ENCODE results near the gene PTPRE.

DNA sequence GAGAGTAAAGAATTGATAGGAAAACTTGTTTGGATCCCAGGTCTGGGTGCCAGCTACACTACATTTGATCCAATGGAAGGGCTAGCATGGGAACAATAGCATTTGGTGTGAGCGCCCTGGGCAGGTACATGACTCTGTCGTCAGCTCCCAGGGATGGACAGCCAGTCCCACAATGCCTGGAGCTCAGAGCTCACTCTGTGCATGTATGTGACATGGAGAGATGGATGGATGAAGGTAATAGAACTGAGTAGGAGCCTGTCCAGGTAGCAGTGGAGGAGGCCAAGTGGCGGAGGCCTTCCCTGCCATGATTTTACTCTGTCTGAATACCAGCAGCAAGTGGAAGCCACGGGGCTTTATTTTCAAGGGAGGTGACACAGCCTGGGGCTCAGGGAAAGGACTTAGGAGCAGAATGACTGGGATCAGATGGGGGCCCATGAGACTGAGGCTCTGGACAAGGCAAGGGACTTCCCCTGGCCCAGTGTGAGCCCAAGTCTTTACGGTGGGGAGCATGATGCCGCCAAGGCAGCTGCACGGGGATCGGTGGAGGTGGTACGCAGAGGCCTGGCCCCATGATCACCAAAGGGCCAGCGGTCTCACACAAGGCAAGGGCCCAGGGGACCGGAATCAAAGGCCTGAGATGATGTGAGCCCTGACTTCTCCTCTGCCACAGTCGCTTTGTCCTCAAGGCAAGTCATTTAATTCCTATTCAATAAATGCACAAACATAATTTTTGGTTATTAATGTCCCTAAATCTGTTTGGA, 5.9 kb downstream of the PTPRE start:
- TF ChIP-seq, protein P1, sequence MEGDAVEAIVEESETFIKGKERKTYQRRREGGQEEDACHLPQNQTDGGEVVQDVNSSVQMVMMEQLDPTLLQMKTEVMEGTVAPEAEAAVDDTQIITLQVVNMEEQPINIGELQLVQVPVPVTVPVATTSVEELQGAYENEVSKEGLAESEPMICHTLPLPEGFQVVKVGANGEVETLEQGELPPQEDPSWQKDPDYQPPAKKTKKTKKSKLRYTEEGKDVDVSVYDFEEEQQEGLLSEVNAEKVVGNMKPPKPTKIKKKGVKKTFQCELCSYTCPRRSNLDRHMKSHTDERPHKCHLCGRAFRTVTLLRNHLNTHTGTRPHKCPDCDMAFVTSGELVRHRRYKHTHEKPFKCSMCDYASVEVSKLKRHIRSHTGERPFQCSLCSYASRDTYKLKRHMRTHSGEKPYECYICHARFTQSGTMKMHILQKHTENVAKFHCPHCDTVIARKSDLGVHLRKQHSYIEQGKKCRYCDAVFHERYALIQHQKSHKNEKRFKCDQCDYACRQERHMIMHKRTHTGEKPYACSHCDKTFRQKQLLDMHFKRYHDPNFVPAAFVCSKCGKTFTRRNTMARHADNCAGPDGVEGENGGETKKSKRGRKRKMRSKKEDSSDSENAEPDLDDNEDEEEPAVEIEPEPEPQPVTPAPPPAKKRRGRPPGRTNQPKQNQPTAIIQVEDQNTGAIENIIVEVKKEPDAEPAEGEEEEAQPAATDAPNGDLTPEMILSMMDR (conservative IDR thresholded peaks at IDR 0.05), result no peak
- no peak for TF ChIP-seq EZH2 (IDR thresholded peaks at IDR 0.05; ENCODE audit: low read depth)
